HUDEP-2 (cell line): ENCODE data around the gene FAM13A.
A peak's percentile ranks its signal among the peaks of the same experiment; 100 is the strongest.
"Not testable (repeated sequence)": the region's sequence is repeated elsewhere in the genome, so short reads cannot be mapped to it uniquely, and the experiment has no call there.

Experiments
- DNase-seq, 76 experiments: peaks; one replicate each; lab custom pipeline; 2025; ENCODE audit not compliant: unreplicated experiment in 76 of 76; lab: John Stamatoyannopoulos, UW

Gene FAM13A

DNA sequence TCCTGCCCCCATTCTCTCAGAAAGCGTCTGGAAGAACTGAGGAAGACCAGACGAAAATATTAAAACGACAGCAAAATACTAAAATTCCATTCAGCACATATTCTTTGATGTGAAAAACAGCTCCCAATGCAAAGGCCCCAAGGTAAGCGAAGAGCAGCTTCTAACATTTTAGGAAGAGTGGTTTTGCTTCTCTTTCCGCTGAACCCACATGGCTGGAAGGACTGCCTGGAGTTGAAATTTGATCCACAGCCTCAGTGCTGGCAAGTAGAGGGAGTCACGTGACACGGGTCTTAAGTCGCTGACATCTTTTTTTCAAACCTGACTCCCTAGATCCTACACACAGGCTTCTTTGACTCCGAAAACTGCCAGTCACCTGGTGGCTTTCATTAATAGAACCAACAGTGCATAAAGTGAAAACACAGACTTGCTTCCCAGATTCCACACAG is at the start of gene FAM13A:
TSS of gene FAM13A (minus strand) at position 233 of the 446 bp plus-strand sequence. CDS start at position 12, 221 bp downstream.
- DNase-seq, result peak in 10 of 76 experiments; percentile 17 to 72 (median 58)

DNA sequence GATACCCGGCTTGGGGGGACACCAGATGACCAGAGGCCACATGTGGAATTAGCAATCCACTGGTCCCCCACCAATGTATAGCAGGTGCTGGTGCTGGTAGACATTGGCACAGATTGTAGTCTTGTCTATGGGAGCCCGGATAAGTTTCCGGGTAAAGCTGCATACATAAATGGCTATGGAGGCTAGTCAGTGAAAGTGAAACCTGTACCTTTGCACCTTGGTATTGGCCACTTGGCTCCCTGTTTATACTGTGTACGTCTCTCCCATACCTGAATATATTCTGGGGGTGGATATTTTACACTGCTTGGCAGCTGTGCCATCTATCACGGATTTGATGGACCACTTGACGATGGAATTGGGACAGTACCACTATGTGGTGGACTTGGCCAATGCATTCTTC is 48.7 kb upstream of the FAM13A start:
- DNase-seq, result no peak

DNA sequence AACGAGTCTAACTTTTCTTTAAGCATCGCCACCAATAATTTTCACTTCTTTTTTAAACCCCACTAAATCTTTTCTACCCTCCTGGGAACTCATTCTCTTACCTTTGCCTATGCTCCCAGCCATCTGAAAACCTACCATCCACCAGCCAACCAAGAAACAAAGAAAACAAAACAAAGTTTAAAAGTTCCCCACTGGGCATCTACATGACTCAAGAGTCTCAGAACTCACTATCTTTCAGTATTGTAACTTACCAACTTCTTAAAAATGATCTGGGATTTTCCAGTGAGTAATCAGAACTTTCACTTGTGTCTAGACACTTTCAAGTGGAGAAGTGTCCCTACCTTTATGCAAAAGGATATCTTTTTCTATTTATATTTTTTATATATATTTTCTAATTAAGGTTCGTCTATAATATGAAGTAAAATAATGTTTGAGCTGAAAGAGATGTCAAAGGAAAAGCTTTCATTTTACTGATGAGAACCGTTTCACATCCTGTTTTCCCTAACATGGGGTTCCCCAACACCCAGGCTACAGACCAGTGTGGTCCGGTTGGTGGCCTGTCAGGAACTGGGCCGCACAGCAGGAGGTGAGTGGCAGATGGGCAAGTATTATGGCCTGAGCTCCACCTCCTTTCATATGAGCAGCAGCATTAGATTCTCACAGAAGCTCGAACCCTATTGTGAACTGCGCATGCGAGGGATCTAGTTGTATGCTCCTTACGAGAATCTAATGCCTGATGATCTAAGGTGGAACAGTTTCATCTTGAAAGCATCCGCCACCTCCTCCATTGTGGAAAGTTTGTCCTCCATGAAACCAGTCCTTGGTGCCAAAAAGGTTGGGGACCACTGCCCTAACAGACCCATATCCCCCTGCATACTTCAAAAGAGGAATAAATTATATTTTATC is 44.5 kb upstream of the FAM13A start:
- DNase-seq, result no peak

DNA sequence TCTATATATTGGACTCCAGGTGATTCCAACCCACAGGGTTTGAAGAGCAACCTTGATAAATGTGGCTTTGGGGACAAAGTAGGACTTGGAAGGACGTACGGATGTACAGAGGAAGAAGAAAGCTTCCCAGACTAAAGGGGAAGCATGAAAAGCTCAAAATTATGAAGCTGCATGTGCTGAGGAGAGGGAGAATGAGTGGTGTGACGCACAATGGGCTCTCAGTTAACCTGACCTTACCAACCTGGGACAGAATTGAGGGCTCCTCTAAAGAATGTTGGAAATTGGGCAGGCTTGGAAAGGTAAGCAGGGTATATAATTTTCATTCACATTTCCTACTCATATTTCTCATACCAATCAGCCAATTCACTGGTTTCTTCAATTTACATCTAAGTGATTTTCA is 43.9 kb upstream of the FAM13A start:
- no peak for DNase-seq

DNA sequence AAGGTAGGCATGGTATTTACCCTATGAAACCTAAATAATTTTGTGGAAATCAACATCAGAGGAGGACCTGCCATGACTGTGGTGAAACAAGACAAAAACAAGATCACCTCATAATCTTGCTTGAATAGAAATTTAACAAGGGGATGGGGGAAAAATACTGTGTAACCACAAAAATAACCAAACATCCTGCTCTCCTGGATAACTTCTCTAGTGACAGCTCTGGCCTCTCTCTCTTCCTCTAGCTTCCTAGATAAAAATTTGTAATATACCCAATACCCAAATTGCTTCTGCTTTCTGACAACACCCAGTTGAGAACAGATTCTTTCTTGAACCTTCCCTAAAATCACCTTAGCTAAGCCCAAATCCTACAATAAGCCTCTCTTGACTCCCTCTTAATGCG is 42.5 kb upstream of the FAM13A start:
- DNase-seq, result no peak

DNA sequence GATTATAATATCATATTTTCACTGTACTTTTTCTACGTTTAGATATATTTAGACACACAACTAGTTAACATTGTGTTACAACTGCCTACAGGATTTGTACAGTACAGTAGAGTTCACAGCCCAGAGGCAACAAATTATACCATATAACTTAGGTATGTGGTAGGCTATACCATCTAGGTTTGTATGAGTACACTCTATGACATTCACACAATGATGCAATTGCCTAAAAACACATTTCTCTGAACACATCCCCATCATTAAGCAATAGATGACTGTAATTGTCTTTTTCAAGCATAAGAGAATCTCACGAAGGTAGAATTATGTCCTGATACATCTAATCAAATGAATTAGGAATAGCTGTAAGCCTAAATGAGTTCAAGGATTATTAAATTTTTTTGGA is 42.0 kb upstream of the FAM13A start:
- DNase-seq, result no peak

DNA sequence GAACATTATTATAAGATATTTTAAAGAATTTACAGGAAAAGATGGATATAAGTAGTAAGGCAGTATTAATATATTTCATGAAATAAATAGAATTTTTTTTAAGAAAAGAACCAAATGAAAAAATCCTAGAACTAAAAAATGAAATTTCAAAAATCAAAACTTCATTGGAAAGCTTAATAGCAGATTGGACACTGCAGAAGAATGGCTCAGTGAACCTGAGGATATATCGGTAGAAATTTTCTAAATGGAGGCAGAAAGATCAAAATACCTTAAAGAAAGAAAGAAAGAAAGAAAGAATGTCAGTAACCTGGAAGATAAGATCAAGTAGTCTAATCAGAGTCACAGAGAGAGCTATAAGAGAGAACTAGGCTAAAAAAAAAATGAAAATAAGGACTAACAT is 21.3 kb upstream of the FAM13A start:
- DNase-seq, result no peak

DNA sequence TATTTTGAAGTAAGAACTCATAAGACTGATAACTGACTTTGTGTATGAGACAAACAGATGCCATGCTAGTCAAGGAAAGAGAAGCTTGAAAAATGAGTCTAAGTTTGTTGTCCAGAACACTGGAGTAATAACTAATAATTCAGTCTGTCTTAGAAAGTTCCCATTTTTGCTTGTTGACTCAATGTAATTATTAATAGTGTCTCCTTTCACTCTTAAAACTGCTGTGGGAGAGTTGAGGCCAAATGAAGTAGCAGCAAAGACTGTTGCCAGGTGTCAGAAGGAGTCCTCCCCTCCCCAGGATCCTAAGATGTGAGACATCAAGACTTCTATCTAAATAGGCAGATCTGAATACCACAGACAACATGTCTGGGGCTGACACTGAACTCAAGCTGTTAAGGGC is 20.8 kb upstream of the FAM13A start:
- DNase-seq, result no peak

DNA sequence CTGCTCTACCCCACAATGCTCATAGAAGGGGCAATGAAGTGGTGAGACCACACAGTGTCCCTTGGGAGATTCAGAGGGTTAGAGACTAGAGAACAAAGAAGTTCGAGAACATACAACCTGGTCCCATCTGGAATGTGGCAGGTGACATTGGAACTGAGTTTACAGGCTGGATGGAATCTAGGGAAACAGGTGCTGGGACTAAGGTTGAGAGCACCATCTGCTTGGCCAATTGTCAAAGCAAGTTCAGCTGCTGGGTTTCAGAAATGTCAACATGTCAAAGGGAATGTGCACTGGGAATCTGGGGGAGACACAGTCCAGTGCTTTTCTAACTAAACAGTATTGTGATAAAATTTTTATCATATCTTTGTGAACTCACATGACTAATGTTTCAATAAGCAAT is 15.9 kb upstream of the FAM13A start:
- no peak for DNase-seq

DNA sequence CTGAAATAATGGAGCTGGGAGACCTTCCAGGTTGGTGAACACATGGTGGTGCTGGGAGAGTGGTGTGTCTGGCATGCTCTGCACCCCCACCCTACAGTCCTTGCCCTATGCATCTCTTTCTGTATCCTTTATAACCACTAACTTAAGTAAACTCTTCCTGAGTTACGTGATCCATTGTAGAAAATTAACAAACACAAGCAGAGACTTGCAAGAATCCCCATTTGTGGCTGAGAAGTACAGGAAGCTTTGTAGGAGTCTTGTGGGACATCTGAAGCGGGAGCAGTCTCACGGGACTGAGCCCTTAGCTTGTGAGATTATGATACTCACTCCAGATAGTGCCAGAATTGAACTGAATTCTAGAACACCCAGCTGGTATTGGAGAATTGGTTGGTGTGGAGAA is 14.3 kb upstream of the FAM13A start:
- DNase-seq, result no peak

DNA sequence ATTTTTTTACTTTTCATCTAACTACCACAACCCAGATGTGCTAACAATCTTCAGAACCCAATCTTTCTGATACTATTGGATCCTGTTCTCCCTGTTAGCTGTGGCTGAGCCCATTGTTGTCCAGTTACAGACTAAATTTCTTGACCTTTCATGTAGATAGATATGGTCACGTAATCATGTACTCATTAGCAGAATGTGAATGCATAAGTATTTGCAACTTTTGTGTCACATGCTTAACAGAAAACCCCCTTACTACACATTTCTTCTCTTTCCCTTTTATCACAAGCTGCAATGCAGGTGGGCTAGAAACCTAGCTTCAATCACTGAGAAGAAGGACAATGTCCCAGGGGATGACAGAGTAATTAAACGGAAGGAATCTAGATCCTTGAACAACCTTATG is 13.1 kb upstream of the FAM13A start:
- no peak for DNase-seq

DNA sequence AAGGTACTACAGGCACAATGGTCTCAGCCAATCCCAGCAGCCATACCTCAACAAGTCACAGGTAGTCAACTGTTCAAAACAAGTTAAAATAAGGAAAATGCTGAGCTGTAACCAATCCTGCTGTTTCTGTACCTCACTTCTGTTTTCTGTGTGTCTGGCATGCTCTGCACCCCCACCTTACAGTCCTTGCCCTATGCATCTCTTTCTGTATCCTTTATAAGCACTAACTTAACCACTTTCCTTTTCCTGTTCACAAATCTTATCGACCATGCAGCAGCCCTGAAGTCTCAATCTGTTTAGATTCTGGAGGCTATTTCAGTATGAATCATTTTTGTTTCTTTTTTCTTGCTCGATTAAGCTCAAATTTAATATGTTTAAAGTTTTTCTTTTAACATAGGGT is 12.5 kb upstream of the FAM13A start:
- DNase-seq, result no peak

DNA sequence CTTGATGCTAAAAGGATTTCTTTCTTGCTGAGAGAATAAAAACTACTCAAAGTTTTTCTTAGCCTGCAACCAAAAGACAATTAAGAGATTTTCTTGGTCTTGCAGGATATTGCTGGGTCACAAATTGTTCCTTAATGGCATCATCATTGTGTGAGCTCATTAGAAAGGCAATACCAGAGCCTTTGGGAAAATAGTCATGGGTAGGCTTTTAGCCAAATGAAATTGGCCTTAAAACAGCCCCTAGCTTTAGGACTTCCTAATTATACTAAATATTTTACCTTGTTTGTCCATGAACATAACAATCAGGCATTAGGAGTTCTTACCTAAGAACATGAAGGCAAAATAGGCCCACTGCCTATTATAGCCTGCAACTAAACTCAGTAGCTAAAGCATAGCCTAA is 10.4 kb upstream of the FAM13A start:
- DNase-seq, result no peak

DNA sequence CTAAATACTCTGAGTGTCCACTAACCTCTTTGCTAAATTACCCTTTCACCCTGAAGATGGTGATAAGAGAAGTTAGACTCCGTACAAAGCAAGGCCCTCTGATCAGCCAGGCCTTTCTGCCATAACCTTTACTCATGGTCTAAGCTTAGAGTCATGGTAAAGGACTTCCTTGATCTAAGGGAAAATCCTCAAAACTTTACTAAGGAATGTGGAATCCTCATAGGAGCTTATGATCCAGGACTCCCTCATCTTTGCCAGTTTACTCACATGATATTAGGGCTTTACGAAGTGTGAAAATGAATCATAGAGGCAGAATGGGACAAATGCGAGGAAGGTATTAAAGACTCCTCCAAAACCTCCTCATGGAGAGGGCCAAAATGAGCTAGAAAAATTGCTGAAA is 7.9 kb upstream of the FAM13A start:
- DNase-seq, result no peak

DNA sequence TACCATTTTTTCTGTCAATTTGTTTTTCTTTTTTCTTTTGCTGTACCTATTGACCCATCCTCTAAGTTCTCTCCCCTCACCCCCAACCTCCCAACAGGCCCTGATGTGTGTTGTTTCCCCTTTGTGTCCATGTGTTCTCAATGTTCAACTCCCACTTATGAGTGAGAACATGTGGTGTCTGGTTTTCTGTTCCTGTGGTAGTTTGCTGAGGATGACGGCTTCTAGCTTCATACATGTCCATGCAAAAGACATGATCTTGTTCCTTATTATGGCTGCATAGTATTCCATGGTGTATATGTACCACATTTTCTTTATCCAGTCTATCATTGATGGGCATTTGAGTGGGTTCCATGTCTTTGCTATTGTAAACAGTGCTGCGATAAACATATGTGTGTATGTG is 859 bp upstream of the FAM13A start:
- DNase-seq, result not testable (repeated sequence)

DNA sequence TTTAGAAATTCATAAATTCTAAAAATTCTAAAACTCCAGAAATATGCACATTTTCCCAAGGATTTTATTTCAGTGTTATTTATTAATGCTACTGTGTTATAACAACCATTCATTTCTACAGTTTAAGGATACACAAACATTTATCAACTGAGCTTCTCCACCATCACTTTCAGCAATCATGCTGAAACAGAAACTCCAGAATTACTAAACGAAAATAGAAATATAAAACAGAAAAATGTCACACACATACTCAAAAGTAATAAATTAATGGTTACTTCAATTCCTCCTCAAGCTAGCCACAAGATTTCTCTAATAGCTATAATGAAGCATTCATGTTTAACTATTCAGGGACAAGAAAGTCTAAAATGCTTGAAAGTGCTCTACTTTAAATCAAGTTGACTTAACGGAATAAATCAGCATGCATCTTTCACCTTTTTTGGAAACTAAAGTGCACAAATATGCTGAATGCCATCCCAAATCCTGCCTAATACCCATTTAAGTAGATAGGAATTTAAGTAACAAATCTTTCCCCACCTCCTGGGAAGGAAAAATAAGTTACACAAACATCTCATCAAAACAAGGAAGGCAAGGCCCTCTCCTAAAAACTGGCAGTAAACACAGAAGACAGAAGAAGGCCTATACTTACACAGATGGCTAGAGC is 563 bp downstream of the FAM13A start:
- no peak for DNase-seq

DNA sequence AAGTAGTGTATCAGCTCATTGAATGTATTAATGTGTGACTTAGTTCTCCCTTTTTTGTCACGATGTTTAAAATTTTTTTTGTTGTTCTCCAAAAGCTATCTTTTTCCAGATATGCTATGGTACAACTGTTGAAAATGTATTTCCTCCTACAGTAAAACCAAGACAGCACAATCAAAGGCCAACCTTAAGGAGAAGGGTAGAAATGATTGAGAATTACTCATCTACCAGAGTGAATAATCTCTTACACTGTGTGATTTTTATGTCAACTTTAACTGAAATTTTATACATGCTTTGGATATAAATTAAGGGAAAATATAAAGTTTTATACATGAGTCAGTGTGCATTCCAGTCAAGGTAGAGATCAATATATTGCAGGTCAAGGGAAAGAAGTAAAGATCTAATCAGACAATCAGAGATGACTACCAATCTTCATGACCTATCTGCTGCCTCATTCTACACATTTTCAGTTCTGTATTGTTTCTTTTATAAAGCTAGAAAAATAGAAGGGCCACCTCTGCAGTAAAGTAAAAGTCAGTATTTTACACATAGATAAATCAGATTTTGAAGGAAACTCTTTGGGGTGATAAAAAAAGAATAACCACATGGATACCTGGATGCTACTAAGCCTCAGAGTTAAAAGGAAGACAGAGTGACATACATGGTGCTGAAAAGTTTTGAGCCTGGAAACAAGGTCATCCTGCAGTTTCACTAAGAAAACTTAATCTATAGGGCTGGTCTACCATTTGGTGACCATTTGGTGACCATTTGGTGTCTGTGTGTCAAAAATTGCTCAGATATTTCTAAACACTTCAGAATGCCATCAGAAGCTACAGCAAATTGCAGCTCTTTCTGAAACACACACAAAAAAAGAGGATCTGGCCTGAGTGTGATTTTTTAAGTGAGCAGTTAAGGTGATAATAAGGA is 1.6 kb downstream of the FAM13A start:
- no peak for DNase-seq

DNA sequence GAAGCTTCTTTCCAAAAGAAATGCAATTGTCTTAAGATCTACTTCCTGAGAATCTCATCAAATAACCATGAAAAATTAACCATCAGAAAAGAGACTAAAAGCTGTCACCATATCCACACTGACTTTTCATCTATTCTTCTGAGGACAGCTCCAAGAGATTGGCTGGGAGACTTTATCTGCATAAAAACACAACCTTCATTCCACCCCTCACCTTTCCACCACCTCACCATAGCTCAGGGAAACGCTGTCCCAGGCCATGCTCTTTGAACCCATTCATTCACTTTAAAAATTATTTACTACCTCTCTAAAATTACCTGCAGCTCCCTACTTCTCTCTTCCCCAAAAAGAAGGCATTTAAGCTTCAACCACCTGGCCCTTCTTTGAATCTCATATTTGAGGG is 2.4 kb downstream of the FAM13A start:
- no peak for DNase-seq

DNA sequence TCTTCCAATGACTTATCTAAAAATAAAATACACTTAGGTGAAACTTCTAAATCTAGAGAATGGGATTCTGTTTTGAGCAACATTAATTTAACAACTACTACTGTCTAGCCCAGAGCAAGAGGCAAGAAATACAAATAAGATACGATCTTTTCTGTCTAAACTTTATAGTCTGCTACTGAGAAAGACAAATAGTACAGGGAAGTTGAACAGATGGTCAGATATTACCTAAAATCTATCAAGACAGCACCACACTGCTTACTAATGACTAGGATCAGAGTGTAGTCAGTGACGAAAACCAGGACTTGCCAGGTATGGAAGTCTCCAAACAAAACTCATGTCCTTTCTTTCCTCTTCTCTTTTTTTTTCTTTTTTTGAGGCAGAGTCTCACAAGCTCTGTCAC is 7.1 kb downstream of the FAM13A start:
- no peak for DNase-seq

DNA sequence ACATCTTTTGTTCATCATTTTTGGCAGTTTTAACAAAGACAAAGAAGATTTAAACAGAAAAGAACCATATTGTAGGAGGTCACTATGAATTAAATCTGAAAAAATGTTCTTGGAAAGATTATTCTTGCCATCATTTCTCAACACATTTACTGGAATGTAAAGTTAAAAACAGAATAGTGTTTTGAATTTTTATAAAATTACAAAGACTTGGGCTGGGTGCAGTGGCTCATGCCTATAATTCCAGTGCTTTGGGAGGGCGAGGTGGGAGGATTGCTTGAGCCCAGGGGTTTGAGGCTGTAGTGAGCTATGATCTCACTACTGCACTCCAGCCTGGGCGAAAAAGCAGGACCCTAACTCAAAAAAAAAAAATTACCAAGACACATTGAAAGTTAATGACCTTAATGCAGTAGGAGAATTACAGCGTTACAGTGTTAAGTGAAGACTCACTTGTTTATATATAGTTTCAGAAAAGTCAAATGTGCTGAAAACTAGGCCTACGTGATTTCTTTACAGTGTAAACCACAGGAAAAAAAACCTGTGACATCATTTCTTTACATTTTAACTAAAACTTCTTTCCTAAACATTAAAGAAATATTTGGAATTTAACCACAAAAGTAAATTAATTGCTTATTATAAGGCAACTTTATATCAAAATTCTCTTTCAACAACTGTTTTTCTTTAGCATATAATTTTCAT is 7.9 kb downstream of the FAM13A start:
- no peak for DNase-seq
